Urinary bladder (tissue), 4 donors: Measurements from ENCODE around the gene KLK8. TPM values are rescaled to one million over a fixed set of nuclear protein-coding genes. Genes with fewer than 3 reads are reported as not detected.
"Not testable (repeated sequence)": the region's sequence is repeated elsewhere in the genome, so short reads cannot be mapped to it uniquely, and the experiment has no call there.

ENCODE experiments used
- DNase-seq: peaks from one replicate; pipeline ENCODE4 v3.0.0-alpha.2; 2015; ENCODE audit errors: extremely low spot score
- H3K27ac ChIP-seq: one replicate; pipeline ENCODE4 v1.5.1; 2013; ENCODE audit warnings: low read depth, mild to moderate bottlenecking, moderate library complexity
- H3K36me3 ChIP-seq: one replicate; pipeline ENCODE4 v1.6.1; 2013; ENCODE audit warnings: mild to moderate bottlenecking, moderate library complexity; ENCODE audit not compliant: insufficient read depth
- H3K4me1 ChIP-seq: one replicate; pipeline ENCODE4 v1.6.1; 2013; ENCODE audit warnings: mild to moderate bottlenecking, moderate library complexity; ENCODE audit not compliant: insufficient read depth
- H3K4me3 ChIP-seq: one replicate; pipeline ENCODE4 v1.5.1; 2013; ENCODE audit warnings: low read depth, low read length
- WGBS: extraction: QIAGEN DNeasy Blood & Tissue Kit; methylation state at CpG from one replicate; pipeline ENCODE4 v1.1.7; 2013; 5-methylcytosine and 5-hydroxymethylcytosine counted together
- polyA plus RNA-seq: library from polyadenylated mRNA; stranded (reverse); fragments of 200-250 nt; gene quantifications from one replicate; pipeline ENCODE4 v1.2.3, GENCODE V29; 2013
- total RNA-seq: library from RNA; depleted of rRNA; stranded (reverse); fragments of >200 nt; gene quantifications from one replicate; pipeline ENCODE4 v1.2.3, GENCODE V29; 2014
- donor health status: healthy with polysubstance abuse.
- donor health status: healthy.

Gene KLK8
- total and polyA plus RNA-seq, 2 donors, result not detected

- not testable (repeated sequence) for DNase-seq, H3K27ac ChIP-seq, H3K4me1 ChIP-seq, H3K4me3 ChIP-seq, H3K36me3 ChIP-seq
- WGBS, result 83% methylated on average over 14 of the region's 14 CpGs
Measured at GRCh38 chr19:50984416-50984815, 17.0 kb downstream of the KLK8 start.

GRCh38 chr19:50983625-50984292 lies 17.6 kb downstream of the KLK8 start, which contains the start of gene KLK7:
KLK7 (minus strand) TSS chr19:50983917; CDS start chr19:50982399, 1,518 bp downstream.
- no peak for DNase-seq
- H3K4me3 ChIP-seq, result no peak within 1 kb of the TSS
- no peaks in the 10 kb centered on the region for H3K4me1 ChIP-seq
- 15% methylated on average over 28 of the region's 28 CpGs for WGBS
- H3K27ac ChIP-seq, result no peak within 1 kb of the TSS
- H3K36me3 ChIP-seq, result no peaks in the 10 kb centered on the region

- DNase-seq, result no peak
- Histone ChIP-seq H3K27ac (no peak overlapping the region), H3K4me1 (no peaks in the 10 kb centered on the region), H3K4me3 (no peak overlapping the region), H3K36me3 (no peaks in the 10 kb centered on the region)
- 77% methylated on average over 4 of the region's 4 CpGs for WGBS
Measured at GRCh38 chr19:50982186-50982585, 19.2 kb downstream of the KLK8 start.

GRCh38 chr19:50981587-50982146 lies 19.7 kb downstream of the KLK8 start:
- Histone ChIP-seq H3K27ac (no peak overlapping the region), H3K36me3 (no peaks in the 10 kb centered on the region), H3K4me3 (no peak overlapping the region), H3K4me1 (no peaks in the 10 kb centered on the region)
- 61% methylated on average over 11 of the region's 11 CpGs for WGBS
- no peak for DNase-seq

- WGBS, result 47% methylated on average over 13 of the region's 13 CpGs
- Histone ChIP-seq H3K4me1 (no peaks in the 10 kb centered on the region), H3K4me3 (no peak overlapping the region), H3K27ac (no peak overlapping the region), H3K36me3 (no peaks in the 10 kb centered on the region)
- no peak for DNase-seq
Measured at GRCh38 chr19:50980208-50980607, 21.2 kb downstream of the KLK8 start.

GRCh38 chr19:50979758-50980157 lies 21.6 kb downstream of the KLK8 start:
- no peak for DNase-seq
- WGBS, result 18% methylated on average over 8 of the region's 8 CpGs
- Histone ChIP-seq H3K36me3 (no peaks in the 10 kb centered on the region), H3K4me1 (no peaks in the 10 kb centered on the region), H3K4me3 (no peak overlapping the region), H3K27ac (no peak overlapping the region)

GRCh38 chr19:50978772-50979390 lies 22.5 kb downstream of the KLK8 start:
- no peak for DNase-seq
- H3K36me3 ChIP-seq, result no peaks in the 10 kb centered on the region
- H3K27ac ChIP-seq, result no peak overlapping the region
- H3K4me3 ChIP-seq, result no peak overlapping the region
- 56% methylated on average over 5 of the region's 5 CpGs for WGBS
- H3K4me1 ChIP-seq, result no peaks in the 10 kb centered on the region

- 71% methylated on average over 4 of the region's 4 CpGs for WGBS
- no peak for DNase-seq
Measured at GRCh38 chr19:50977626-50978025, 23.8 kb downstream of the KLK8 start.

GRCh38 chr19:50975766-50976165 lies 25.6 kb downstream of the KLK8 start:
- H3K27ac ChIP-seq, result no peak overlapping the region
- no peak overlapping the region for H3K4me3 ChIP-seq
- no peaks in the 10 kb centered on the region for H3K36me3 ChIP-seq
- no peaks in the 10 kb centered on the region for H3K4me1 ChIP-seq
- DNase-seq, result no peak
- 13% methylated on average over 8 of the region's 8 CpGs for WGBS

More at GRCh38 chr19:50977626-50978025, 23.8 kb downstream of the KLK8 start:
- no peak overlapping the region for H3K27ac ChIP-seq
- no peak overlapping the region for H3K4me3 ChIP-seq
- no peaks in the 10 kb centered on the region for H3K36me3 ChIP-seq
- H3K4me1 ChIP-seq, result no peaks in the 10 kb centered on the region

GRCh38 chr19:50974702-50975556 lies 26.5 kb downstream of the KLK8 start:
- no peak overlapping the region for H3K27ac ChIP-seq
- H3K36me3 ChIP-seq, result no peaks in the 10 kb centered on the region
- H3K4me3 ChIP-seq, result no peak overlapping the region
- no peaks in the 10 kb centered on the region for H3K4me1 ChIP-seq
- DNase-seq, result no peak
- 34% methylated on average over 9 of the region's 9 CpGs for WGBS

- Histone ChIP-seq H3K4me1 (no peaks in the 10 kb centered on the region), H3K36me3 (no peaks in the 10 kb centered on the region), H3K27ac (no peak overlapping the region), H3K4me3 (no peak overlapping the region)
- 79% methylated on average over 9 of the region's 9 CpGs for WGBS
- DNase-seq, result no peak
Measured at GRCh38 chr19:50972795-50973376, 28.5 kb downstream of the KLK8 start.

- H3K4me1 ChIP-seq, H3K36me3 ChIP-seq, DNase-seq, H3K4me3 ChIP-seq, H3K27ac ChIP-seq: not testable (repeated sequence)
- 78% methylated on average over 3 of the region's 3 CpGs for WGBS
Measured at GRCh38 chr19:50969810-50970209, 31.6 kb downstream of the KLK8 start.

- H3K36me3 ChIP-seq, result no peaks in the 10 kb centered on the region
- no peak for DNase-seq
- no peak within 1 kb of the TSS for H3K4me3 ChIP-seq
- no peak within 1 kb of the TSS for H3K27ac ChIP-seq
- no peaks in the 10 kb centered on the region for H3K4me1 ChIP-seq
- WGBS, result 69% methylated on average over 19 of the region's 19 CpGs
Measured at GRCh38 chr19:50969413-50969760, 32.0 kb downstream of the KLK8 start, which contains the start of gene KLK6. KLK6 (minus strand) TSS chr19:50969591; CDS start chr19:50968104, 1,487 bp downstream.
